ENCODE results near the gene FFAR2. TPM values are rescaled to one million over a fixed set of nuclear protein-coding genes. Genes with fewer than 3 reads are reported as not detected.
"Not testable (repeated sequence)": the region's sequence is repeated elsewhere in the genome, so short reads cannot be mapped to it uniquely, and the experiment has no call there.

Gene FFAR2
- total RNA-seq (not detected), polyA plus RNA-seq (not detected)

GRCh38 chr19:35447606-35448469 lies at the start of gene FFAR2:
TSS of gene FFAR2 (plus strand) at chr19:35448257. CDS start at chr19:35449715, 1,458 bp downstream.
- peaks cover 4 to 9% of the 10 kb centered on the region in 2 donors for H3K27me3 Mint-ChIP-seq
- no peaks in the 10 kb centered on the region for H3K9me3 Mint-ChIP-seq
- peak within 1 kb of the TSS in 6 of 8 donors; percentile 19 to 95 (median 70) for H3K27ac Mint-ChIP-seq
- ChIA-PET CTCF (interaction anchor here (1.1 kb wide), 1 partner anchor 44 kb away, joined by 3 read pairs; no protein-coding TSS in a partner anchor), POLR2A (interaction anchor here (0.7 kb wide), 1 partner anchor 336 kb away, joined by 5 read pairs; no protein-coding TSS in a partner anchor)
- H3K27me3 ChIP-seq (ENCODE audit: insufficient read depth, low read length, poor library complexity, severe bottlenecking): no peaks in the 10 kb centered on the region
- no peaks in the 10 kb centered on the region for H3K9me3 ChIP-seq (ENCODE audit: low read length)
- peaks cover 33% of the 10 kb centered on the region for H3K4me1 ChIP-seq (ENCODE audit: insufficient read depth, low read length)
- H3K36me3 ChIP-seq (ENCODE audit: insufficient read depth, low read length): no peaks in the 10 kb centered on the region
- peaks cover 45 to 66% (median 64%) of the 10 kb centered on the region in 3 donors for H3K4me1 Mint-ChIP-seq
- H3K4me3 Mint-ChIP-seq: no peak within 1 kb of the TSS
- no peak within 1 kb of the TSS for H3K4me3 ChIP-seq (ENCODE audit: low read length)
- no peak within 1 kb of the TSS for H3K27ac ChIP-seq (ENCODE audit: low read depth, low read length)
- H3K36me3 Mint-ChIP-seq: peaks cover 0 to 2% (median 0%) of the 10 kb centered on the region in 3 donors
- DNase-seq: no peak

DNA sequence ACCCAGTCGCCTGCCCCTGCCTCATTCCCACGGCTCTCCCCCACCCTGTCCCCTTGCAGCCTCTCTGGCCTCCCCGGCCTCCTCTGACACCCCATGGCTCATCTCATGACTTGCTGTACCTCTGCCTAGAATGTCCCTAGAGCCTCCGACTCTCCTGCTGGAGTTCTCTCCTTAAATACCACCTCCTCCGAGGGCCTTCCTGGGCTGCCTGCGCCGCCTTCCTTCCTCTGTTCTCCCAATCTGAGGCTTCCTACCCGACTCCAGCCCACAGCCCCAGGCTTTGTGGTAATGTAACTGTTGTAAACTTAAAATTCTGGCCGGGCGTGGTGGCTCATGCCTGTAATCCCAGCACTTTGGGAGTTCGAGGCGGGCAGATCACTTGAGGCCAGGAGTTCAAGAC lies 49.5 kb upstream of the FFAR2 start:
- no peaks in the 10 kb centered on the region for H3K27me3 ChIP-seq (ENCODE audit: insufficient read depth, low read length, poor library complexity, severe bottlenecking)
- H3K27ac ChIP-seq (ENCODE audit: low read depth, low read length): no peak overlapping the region
- CTCF ChIA-PET: no interaction called here
- POLR2A ChIA-PET: no interaction called here
- H3K4me1 ChIP-seq (ENCODE audit: insufficient read depth, low read length): no peaks in the 10 kb centered on the region
- Mint-ChIP-seq H3K27ac (no peak overlapping the region), H3K36me3 (no peaks in the 10 kb centered on the region), H3K4me1 (no peaks in the 10 kb centered on the region), H3K4me3 (no peak overlapping the region), H3K27me3 (peaks cover 3 to 6% of the 10 kb centered on the region in 2 donors), H3K9me3 (no peaks in the 10 kb centered on the region)
- DNase-seq: no peak
- no peaks in the 10 kb centered on the region for H3K9me3 ChIP-seq (ENCODE audit: low read length)
- H3K36me3 ChIP-seq (ENCODE audit: insufficient read depth, low read length): no peaks in the 10 kb centered on the region
- no peak overlapping the region for H3K4me3 ChIP-seq (ENCODE audit: low read length)

DNA sequence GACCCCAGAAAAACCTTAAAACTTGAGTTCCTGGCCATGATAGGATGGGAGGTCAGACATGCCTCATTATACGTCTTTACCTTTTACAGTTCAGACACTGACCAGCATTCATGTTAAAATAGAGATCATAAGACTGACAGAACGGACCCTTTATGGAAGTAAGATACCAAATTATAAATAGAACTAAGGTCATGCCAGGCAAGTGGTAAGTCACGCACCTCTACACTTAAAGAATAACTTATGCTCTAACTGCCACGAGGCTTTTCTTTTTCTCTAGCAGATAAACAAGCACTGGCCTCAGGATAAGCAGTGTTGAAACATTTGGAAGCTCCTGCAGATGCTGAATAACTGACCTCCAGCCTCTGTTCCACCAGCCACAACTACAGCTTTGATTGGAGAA lies 48.8 kb upstream of the FFAR2 start:
- H3K4me1 ChIP-seq (ENCODE audit: insufficient read depth, low read length): no peaks in the 10 kb centered on the region
- no peaks in the 10 kb centered on the region for H3K9me3 ChIP-seq (ENCODE audit: low read length)
- no peak overlapping the region for H3K4me3 ChIP-seq (ENCODE audit: low read length)
- H3K9me3 Mint-ChIP-seq: no peaks in the 10 kb centered on the region
- H3K4me3 Mint-ChIP-seq: no peak overlapping the region
- no peak overlapping the region for H3K27ac ChIP-seq (ENCODE audit: low read depth, low read length)
- POLR2A ChIA-PET: no interaction called here
- no peaks in the 10 kb centered on the region for H3K4me1 Mint-ChIP-seq
- H3K27ac Mint-ChIP-seq: peak overlapping the region in 2 of 8 donors; percentile 20 to 47
- H3K27me3 ChIP-seq (ENCODE audit: insufficient read depth, low read length, poor library complexity, severe bottlenecking): no peaks in the 10 kb centered on the region
- H3K36me3 ChIP-seq (ENCODE audit: insufficient read depth, low read length): no peaks in the 10 kb centered on the region
- no peaks in the 10 kb centered on the region for H3K36me3 Mint-ChIP-seq
- no peak for DNase-seq
- CTCF ChIA-PET: no interaction called here
- H3K27me3 Mint-ChIP-seq: peaks cover 3 to 6% of the 10 kb centered on the region in 2 donors

GRCh38 chr19:35399948-35400772 lies 47.9 kb upstream of the FFAR2 start:
- H3K4me1 ChIP-seq (ENCODE audit: insufficient read depth, low read length): no peaks in the 10 kb centered on the region
- H3K4me3 ChIP-seq (ENCODE audit: low read length): no peak overlapping the region
- peaks cover 3 to 6% of the 10 kb centered on the region in 2 donors for H3K27me3 Mint-ChIP-seq
- H3K9me3 Mint-ChIP-seq: no peaks in the 10 kb centered on the region
- H3K4me1 Mint-ChIP-seq: no peaks in the 10 kb centered on the region
- no peak for DNase-seq
- H3K36me3 Mint-ChIP-seq: peaks cover 0 to 1% (median 0%) of the 10 kb centered on the region in 3 donors
- peak overlapping the region in 1 of 8 donors; percentile 82 for H3K27ac Mint-ChIP-seq
- H3K9me3 ChIP-seq (ENCODE audit: low read length): no peaks in the 10 kb centered on the region
- no peak overlapping the region for H3K27ac ChIP-seq (ENCODE audit: low read depth, low read length)
- H3K4me3 Mint-ChIP-seq: no peak overlapping the region
- ChIA-PET CTCF (no interaction called here), POLR2A (no interaction called here)
- no peaks in the 10 kb centered on the region for H3K27me3 ChIP-seq (ENCODE audit: insufficient read depth, low read length, poor library complexity, severe bottlenecking)
- no peaks in the 10 kb centered on the region for H3K36me3 ChIP-seq (ENCODE audit: insufficient read depth, low read length)

DNA sequence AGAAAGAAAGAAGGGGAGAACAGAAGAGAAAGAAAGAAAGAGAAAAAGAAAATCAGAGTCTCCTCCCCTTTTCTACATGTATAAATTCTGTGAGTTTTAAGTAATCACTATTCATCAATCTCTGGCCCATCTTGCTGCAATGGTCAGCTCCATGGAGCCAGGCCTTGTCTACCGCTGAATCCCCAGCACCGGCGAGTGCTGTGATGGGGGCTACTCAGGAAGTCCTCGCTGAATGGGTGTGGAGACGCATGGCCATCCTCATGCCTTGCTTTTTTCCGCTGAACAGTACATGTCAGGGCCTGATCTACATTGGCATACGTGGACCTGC lies 47.3 kb upstream of the FFAR2 start:
- ChIA-PET CTCF (no interaction called here), POLR2A (no interaction called here)
- no peak for DNase-seq
- H3K4me3 ChIP-seq (ENCODE audit: low read length): no peak overlapping the region
- no peak overlapping the region for H3K27ac ChIP-seq (ENCODE audit: low read depth, low read length)
- no peaks in the 10 kb centered on the region for H3K9me3 Mint-ChIP-seq
- H3K36me3 Mint-ChIP-seq: peaks cover 0 to 3% (median 0%) of the 10 kb centered on the region in 3 donors
- H3K4me3 Mint-ChIP-seq: no peak overlapping the region
- no peaks in the 10 kb centered on the region for H3K4me1 ChIP-seq (ENCODE audit: insufficient read depth, low read length)
- no peaks in the 10 kb centered on the region for H3K36me3 ChIP-seq (ENCODE audit: insufficient read depth, low read length)
- no peaks in the 10 kb centered on the region for H3K9me3 ChIP-seq (ENCODE audit: low read length)
- H3K4me1 Mint-ChIP-seq: no peaks in the 10 kb centered on the region
- peak overlapping the region in 1 of 8 donors; percentile 38 for H3K27ac Mint-ChIP-seq
- H3K27me3 Mint-ChIP-seq: peaks cover 3 to 6% of the 10 kb centered on the region in 2 donors
- H3K27me3 ChIP-seq (ENCODE audit: insufficient read depth, low read length, poor library complexity, severe bottlenecking): no peaks in the 10 kb centered on the region

DNA sequence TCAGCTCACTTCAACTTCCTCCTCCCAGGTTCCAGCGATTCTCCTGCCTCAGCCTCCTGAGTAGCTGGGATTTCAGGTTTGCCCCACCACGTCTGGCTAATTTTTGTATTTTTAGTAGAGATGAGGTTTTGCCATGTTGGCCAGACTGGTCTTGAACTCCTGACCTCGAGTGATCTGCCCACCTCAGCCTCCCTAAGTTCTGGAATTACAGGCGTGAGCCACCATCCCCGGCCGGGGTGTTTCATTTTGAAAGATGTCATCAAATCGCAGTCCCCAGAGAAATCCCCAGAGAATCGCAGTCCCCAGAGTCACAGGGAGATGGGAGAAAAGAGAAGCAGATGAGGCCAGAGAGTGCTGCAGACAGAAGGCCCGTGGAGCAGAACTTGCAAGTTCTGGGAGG lies 46.6 kb upstream of the FFAR2 start:
- DNase-seq; H3K27ac ChIP-seq (ENCODE audit: low read depth, low read length); H3K27ac Mint-ChIP-seq: not testable (repeated sequence)

DNA sequence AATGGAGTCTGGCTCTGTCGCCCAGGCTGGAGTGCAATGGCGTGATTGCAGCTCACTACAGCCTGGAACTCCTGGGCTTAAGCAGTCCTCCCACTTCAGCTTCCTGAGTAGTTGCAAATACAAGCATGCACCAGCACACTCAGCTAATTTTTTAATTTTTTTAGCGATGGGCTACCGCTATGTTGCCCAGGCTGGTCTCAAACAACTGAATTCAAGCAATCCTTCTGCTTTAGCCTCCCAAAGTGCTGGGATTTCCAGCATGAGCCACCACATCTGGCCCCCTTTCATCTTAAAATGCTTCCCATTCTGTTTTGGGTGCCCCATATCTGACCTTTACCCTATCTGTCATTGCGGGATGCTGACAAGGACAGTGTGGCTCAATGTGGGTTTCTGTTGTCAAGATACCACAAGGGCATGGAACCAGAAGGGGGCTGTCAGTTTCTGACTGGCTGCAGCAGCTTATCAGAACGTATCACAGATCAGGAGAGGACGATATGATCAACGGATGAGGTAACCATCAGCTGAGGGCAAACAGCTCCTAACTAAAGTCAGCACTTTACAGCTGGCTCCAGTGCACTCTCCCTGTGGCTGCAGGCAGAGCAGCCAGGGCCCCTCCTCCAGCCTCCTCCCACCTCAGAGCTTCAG lies 44.8 kb upstream of the FFAR2 start:
- Histone ChIP-seq H3K9me3 (ENCODE audit: low read length) (no peaks in the 10 kb centered on the region), H3K36me3 (ENCODE audit: insufficient read depth, low read length) (no peaks in the 10 kb centered on the region), H3K4me3 (ENCODE audit: low read length) (no peak overlapping the region), H3K4me1 (ENCODE audit: insufficient read depth, low read length) (no peaks in the 10 kb centered on the region), H3K27ac (ENCODE audit: low read depth, low read length) (no peak overlapping the region), H3K27me3 (ENCODE audit: insufficient read depth, low read length, poor library complexity, severe bottlenecking) (no peaks in the 10 kb centered on the region)
- Mint-ChIP-seq H3K4me1 (no peaks in the 10 kb centered on the region), H3K36me3 (peaks cover 0 to 3% (median 0%) of the 10 kb centered on the region in 3 donors), H3K4me3 (no peak overlapping the region), H3K9me3 (no peaks in the 10 kb centered on the region), H3K27ac (peak overlapping the region in 1 of 8 donors; percentile 84), H3K27me3 (peaks cover 3 to 4% of the 10 kb centered on the region in 2 donors)
- no peak for DNase-seq
- ChIA-PET CTCF (interaction anchor here (1.0 kb wide), 1 partner anchor 65 kb away, joined by 3 read pairs; no protein-coding TSS in a partner anchor), POLR2A (no interaction called here)

More for the DNA sequence above, 46.6 kb upstream of the FFAR2 start:
- H3K27me3 ChIP-seq (ENCODE audit: insufficient read depth, low read length, poor library complexity, severe bottlenecking); H3K4me3 Mint-ChIP-seq; H3K9me3 ChIP-seq (ENCODE audit: low read length); H3K4me1 ChIP-seq (ENCODE audit: insufficient read depth, low read length); CTCF ChIA-PET; POLR2A ChIA-PET; H3K36me3 Mint-ChIP-seq; H3K4me1 Mint-ChIP-seq; H3K4me3 ChIP-seq (ENCODE audit: low read length); H3K36me3 ChIP-seq (ENCODE audit: insufficient read depth, low read length); H3K27me3 Mint-ChIP-seq; H3K9me3 Mint-ChIP-seq: not testable (repeated sequence)

Measured in CD8-positive, alpha-beta memory T cell (primary cell).